Measurements from ENCODE around the gene MLLT3.

DNA sequence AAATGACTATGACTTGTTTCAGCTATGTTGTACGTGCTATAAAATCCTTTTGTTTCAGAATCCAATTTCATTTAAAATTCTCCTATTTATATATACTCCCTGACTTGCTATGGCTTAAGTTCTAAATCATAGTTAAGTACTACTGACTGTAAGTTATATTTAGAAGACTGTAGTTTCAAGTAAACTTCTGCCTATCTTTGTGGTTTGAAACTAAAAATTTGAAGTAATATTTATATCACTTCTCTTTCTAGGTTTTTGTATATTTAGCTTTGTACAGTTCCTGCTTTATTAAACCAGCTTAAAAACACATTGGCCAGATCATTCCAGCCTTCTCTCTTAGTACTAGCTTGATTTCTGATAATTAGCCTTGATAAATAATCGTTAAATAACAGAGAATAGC lies 196.3 kb downstream of the MLLT3 start:
- no peak for TF ChIP-seq POLR2A (IDR thresholded peaks at IDR 0.05)
- TF ChIP-seq, protein P1, sequence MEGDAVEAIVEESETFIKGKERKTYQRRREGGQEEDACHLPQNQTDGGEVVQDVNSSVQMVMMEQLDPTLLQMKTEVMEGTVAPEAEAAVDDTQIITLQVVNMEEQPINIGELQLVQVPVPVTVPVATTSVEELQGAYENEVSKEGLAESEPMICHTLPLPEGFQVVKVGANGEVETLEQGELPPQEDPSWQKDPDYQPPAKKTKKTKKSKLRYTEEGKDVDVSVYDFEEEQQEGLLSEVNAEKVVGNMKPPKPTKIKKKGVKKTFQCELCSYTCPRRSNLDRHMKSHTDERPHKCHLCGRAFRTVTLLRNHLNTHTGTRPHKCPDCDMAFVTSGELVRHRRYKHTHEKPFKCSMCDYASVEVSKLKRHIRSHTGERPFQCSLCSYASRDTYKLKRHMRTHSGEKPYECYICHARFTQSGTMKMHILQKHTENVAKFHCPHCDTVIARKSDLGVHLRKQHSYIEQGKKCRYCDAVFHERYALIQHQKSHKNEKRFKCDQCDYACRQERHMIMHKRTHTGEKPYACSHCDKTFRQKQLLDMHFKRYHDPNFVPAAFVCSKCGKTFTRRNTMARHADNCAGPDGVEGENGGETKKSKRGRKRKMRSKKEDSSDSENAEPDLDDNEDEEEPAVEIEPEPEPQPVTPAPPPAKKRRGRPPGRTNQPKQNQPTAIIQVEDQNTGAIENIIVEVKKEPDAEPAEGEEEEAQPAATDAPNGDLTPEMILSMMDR (IDR thresholded peaks at IDR 0.05 in 4 of 5, conservative IDR thresholded peaks at IDR 0.05 in 1 of 5) = no peak
